Smooth muscle cell (in vitro differentiated cells): ENCODE measurements around the gene CXorf58. TPM values are rescaled to one million over a fixed set of nuclear protein-coding genes. Genes with fewer than 3 reads are reported as not detected.
A peak's percentile ranks its signal among the peaks of the same experiment; 100 is the strongest.

Experiments used
- DNase-seq: peaks from one replicate; lab custom pipeline; 2025; ENCODE audit not compliant: unreplicated experiment; lab: John Stamatoyannopoulos, UW
- H2AFZ ChIP-seq: fragments of 200-600 bp; sonication (generic); 2 replicates; pipeline ENCODE4 v1.6.0; 2016; ENCODE audit warnings: antibody characterized with exemption, low read depth, mild to moderate bottlenecking
- H3F3A ChIP-seq: fragments of 200-600 bp; sonication (generic); 2 replicates; pipeline ENCODE4 v1.6.0; 2017; ENCODE audit warnings: antibody characterized with exemption, low read depth
- H3K27ac ChIP-seq: fragments of 200-600 bp; sonication (generic); 2 replicates; pipeline ENCODE4 v1.5.1; 2016; ENCODE audit warnings: low read depth, mild to moderate bottlenecking
- H3K27me3 ChIP-seq: fragments of 200-600 bp; sonication (generic); 2 replicates; pipeline ENCODE4 v1.6.1; 2016; ENCODE audit warnings: low read depth, mild to moderate bottlenecking
- H3K36me3 ChIP-seq: fragments of 200-600 bp; sonication (generic); 2 replicates; pipeline ENCODE4 v1.5.1; 2016; ENCODE audit warnings: low read depth
- H3K4me1 ChIP-seq: fragments of 200-600 bp; sonication (generic); 2 replicates; pipeline ENCODE4 v1.5.1; 2016; ENCODE audit warnings: low read depth
- H3K4me2 ChIP-seq: fragments of 200-600 bp; sonication (generic); 2 replicates; pipeline ENCODE4 v1.6.0; 2016; ENCODE audit warnings: mild to moderate bottlenecking
- H3K4me3 ChIP-seq: fragments of 200-600 bp; sonication (generic); 2 replicates; pipeline ENCODE4 v1.5.1; 2016; ENCODE audit warnings: mild to moderate bottlenecking
- H3K79me2 ChIP-seq: fragments of 200-600 bp; sonication (generic); 2 replicates; pipeline ENCODE4 v1.6.0; 2016; ENCODE audit warnings: low read depth, mild to moderate bottlenecking
- H3K9ac ChIP-seq: fragments of 200-600 bp; sonication (generic); 2 replicates; pipeline ENCODE4 v1.6.0; 2016; ENCODE audit warnings: low read depth
- H3K9me3 ChIP-seq: fragments of 200-600 bp; sonication (generic); replicated peaks from 2 replicates; pipeline ENCODE4 v1.5.1; 2016; ENCODE audit warnings: low read depth
- H4K20me1 ChIP-seq: fragments of 200-600 bp; sonication (generic); 2 replicates; pipeline ENCODE4 v1.6.0; 2016; ENCODE audit warnings: low read depth
- CTCF ChIP-seq: fragments of 200-600 bp; sonication (generic); IDR thresholded peaks from 2 replicates; pipeline ENCODE4 v1.5.1; 2017; ENCODE audit warnings: borderline replicate concordance, mild to moderate bottlenecking, antibody characterized with exemption; ENCODE audit not compliant: insufficient read depth, poor library complexity, severe bottlenecking
- WGBS: methylation state at CpG from one replicate; pipeline ENCODE4 v1.1.7; 2016; ENCODE audit warnings: low lambda C conversion rate; 5-methylcytosine and 5-hydroxymethylcytosine counted together
- polyA plus RNA-seq: library from polyadenylated mRNA; unstranded; fragments of >200 nt; fragmentation: Nextera tagmentation; extraction: Ambion mirVana; gene quantifications from 2 replicates; pipeline ENCODE4 v1.2.1, GENCODE V29; 2016
- total RNA-seq: library from RNA; depleted of rRNA; stranded (reverse); fragments of >200 nt; gene quantifications from 2 replicates; pipeline ENCODE4 v1.2.3, GENCODE V29; 2014

Gene CXorf58
- total and polyA plus RNA-seq, 2 experiments from 2014 or later, result not detected

DNA sequence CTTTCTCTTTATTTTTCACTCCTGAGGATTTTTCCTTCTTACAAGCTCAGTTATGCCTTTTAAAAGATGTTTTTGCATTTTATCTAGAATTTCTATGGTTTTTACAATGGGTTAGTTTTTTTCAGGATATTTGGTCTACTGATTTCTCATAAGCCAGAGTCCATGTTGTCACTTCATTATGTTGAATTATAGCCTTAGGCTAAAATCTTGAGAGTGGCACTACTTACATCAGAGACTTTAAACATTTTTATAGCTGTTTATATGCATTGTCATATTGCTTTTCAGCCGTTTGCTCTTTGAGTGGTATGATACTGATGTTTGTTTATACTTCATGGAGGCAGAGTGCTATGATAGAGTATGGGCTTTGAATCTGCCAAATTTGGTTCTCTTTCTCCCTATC, 36.4 kb downstream of the CXorf58 start:
- Histone ChIP-seq H3K9me3 (no peaks in the 10 kb centered on the region), H3K36me3 (no peaks in the 10 kb centered on the region), H3K4me3 (no peak overlapping the region), H3K79me2 (no peaks in the 10 kb centered on the region), H3K4me2 (no peak overlapping the region), H3F3A (no peaks in the 10 kb centered on the region), H3K9ac (no peak overlapping the region), H4K20me1 (no peaks in the 10 kb centered on the region), H3K27me3 (no peaks in the 10 kb centered on the region), H3K4me1 (no peaks in the 10 kb centered on the region), H2AFZ (no peak overlapping the region), H3K27ac (no peak overlapping the region)
- no peak for DNase-seq
- 37% methylated on average over 1 of the region's 1 CpG for WGBS
- TF ChIP-seq CTCF, result no peak

GRCh38 chrX:23945206-23945605, 37.4 kb downstream of the CXorf58 start:
- H2AFZ ChIP-seq, result no peak overlapping the region
- no peak overlapping the region for H3K27ac ChIP-seq
- H3K4me2 ChIP-seq, result no peak overlapping the region
- 52% methylated on average over 1 of the region's 1 CpG for WGBS
- no peaks in the 10 kb centered on the region for H3K36me3 ChIP-seq
- H3F3A ChIP-seq, result no peaks in the 10 kb centered on the region
- TF ChIP-seq CTCF, result no peak
- H4K20me1 ChIP-seq, result no peaks in the 10 kb centered on the region
- DNase-seq, result no peak
- no peak overlapping the region for H3K9ac ChIP-seq
- H3K9me3 ChIP-seq, result no peaks in the 10 kb centered on the region
- H3K27me3 ChIP-seq, result no peaks in the 10 kb centered on the region
- no peaks in the 10 kb centered on the region for H3K79me2 ChIP-seq
- H3K4me3 ChIP-seq, result no peak overlapping the region
- no peaks in the 10 kb centered on the region for H3K4me1 ChIP-seq

GRCh38 chrX:23952391-23952790, 44.6 kb downstream of the CXorf58 start:
- Histone ChIP-seq H3K27ac (no peak overlapping the region), H3K9ac (no peak overlapping the region), H3K4me1 (peaks cover 13% of the 10 kb centered on the region), H3K4me3 (no peak overlapping the region), H3K9me3 (no peaks in the 10 kb centered on the region), H3K36me3 (no peaks in the 10 kb centered on the region), H3K79me2 (no peaks in the 10 kb centered on the region), H3F3A (no peaks in the 10 kb centered on the region), H2AFZ (peak overlapping the region; percentile 93), H4K20me1 (no peaks in the 10 kb centered on the region), H3K4me2 (no peak overlapping the region), H3K27me3 (no peaks in the 10 kb centered on the region)
- WGBS, result 57% methylated on average over 3 of the region's 3 CpGs
- no peak for DNase-seq
- no peak for TF ChIP-seq CTCF
